ENCODE measurements around the gene ARHGAP18.

DNA sequence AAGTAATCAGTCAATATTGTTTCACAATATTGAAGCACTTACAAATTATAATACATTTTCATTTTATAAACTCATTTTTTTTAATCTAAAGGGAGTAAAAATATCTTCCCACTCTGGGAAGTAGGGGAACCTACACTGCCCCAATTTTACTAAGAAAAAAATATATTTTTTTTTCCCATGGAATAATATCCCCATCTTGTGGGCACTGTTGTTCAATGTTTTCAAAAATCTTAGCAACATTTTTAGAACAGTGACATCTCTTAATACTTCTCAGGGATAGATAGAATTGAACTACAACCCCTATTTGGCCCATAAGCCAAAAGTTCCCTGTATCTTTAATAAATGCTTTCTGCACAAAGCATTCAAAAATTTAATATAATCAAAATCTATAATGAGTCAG is 42.9 kb downstream of the ARHGAP18 start:
- TF ChIP-seq EZH2 (IDR thresholded peaks at IDR 0.05; ENCODE audit: insufficient read depth, poor library complexity, severe bottlenecking): no peak
- TF ChIP-seq EZH2phosphoT487 (IDR thresholded peaks at IDR 0.05; ENCODE audit: insufficient read depth, low read depth): no peak
